OCI-LY1 (cell line): ENCODE measurements around the gene FABP6.

Experiments used
- H2AFZ ChIP-seq: fragments of 200-600 bp; sonication (generic), shearing (Covaris generic); 2 replicates; pipeline ENCODE4 v1.6.0; 2014; ENCODE audit warnings: antibody characterized with exemption, mild to moderate bottlenecking, low read length
- H3F3A ChIP-seq: fragments of 200-600 bp; sonication (generic), shearing (Covaris generic); 2 replicates; pipeline ENCODE4 v1.6.0; 2014; ENCODE audit warnings: mild to moderate bottlenecking, antibody characterized with exemption, low read length, moderate library complexity; ENCODE audit not compliant: insufficient read depth
- H3K27ac ChIP-seq: fragments of 200-600 bp; sonication (generic); 2 replicates; pipeline ENCODE4 v1.5.1; 2014; ENCODE audit warnings: low read length, mixed run types, mild to moderate bottlenecking, low read depth; ENCODE audit not compliant: poor library complexity, severe bottlenecking
- H3K27me3 ChIP-seq: fragments of 200-600 bp; sonication (generic); 2 replicates; pipeline ENCODE4 v1.6.0; 2014; ENCODE audit warnings: antibody characterized with exemption, mild to moderate bottlenecking, low read length, moderate library complexity; ENCODE audit not compliant: insufficient read depth
- H3K36me3 ChIP-seq: fragments of 200-600 bp; sonication (generic); 2 replicates; pipeline ENCODE4 v1.6.1; 2014; ENCODE audit warnings: mild to moderate bottlenecking, antibody characterized with exemption, low read length, moderate library complexity, mixed read lengths; ENCODE audit not compliant: insufficient read depth
- H3K4me1 ChIP-seq: fragments of 200-600 bp; sonication (generic); 2 replicates; pipeline ENCODE4 v1.5.1; 2014; ENCODE audit warnings: mild to moderate bottlenecking, low read length, moderate library complexity; ENCODE audit not compliant: insufficient read depth, severe bottlenecking
- H3K4me2 ChIP-seq: fragments of 200-600 bp; sonication (generic), shearing (Covaris generic); 2 replicates; pipeline ENCODE4 v1.6.1; 2014; ENCODE audit warnings: low read length
- H3K4me3 ChIP-seq: fragments of 200-600 bp; sonication (generic); 2 replicates; pipeline ENCODE4 v1.5.1; 2014; ENCODE audit warnings: low read length, low read depth, mild to moderate bottlenecking, mixed read lengths; ENCODE audit not compliant: poor library complexity, severe bottlenecking
- H3K79me2 ChIP-seq: fragments of 200-600 bp; shearing (Covaris generic); 2 replicates; pipeline ENCODE4 v1.6.1; 2016; ENCODE audit warnings: mixed run types, low read length, mixed read lengths; ENCODE audit not compliant: insufficient read depth
- H3K9ac ChIP-seq: fragments of 200-600 bp; sonication (generic), shearing (Covaris generic); 2 replicates; pipeline ENCODE4 v1.6.1; 2014; ENCODE audit warnings: mild to moderate bottlenecking, low read length, mixed read lengths
- H3K9me2 ChIP-seq: fragments of 200-600 bp; sonication (generic), shearing (Covaris generic); 2 replicates; pipeline ENCODE4 v1.6.1; 2014; ENCODE audit warnings: low read depth, mild to moderate bottlenecking, low read length, mixed read lengths
- H3K9me3 ChIP-seq: fragments of 200-600 bp; shearing (Covaris generic); 2 replicates; pipeline ENCODE4 v1.6.1; 2014; ENCODE audit warnings: low read length, mixed read lengths
- H4K20me1 ChIP-seq: fragments of 200-600 bp; sonication (generic), shearing (Covaris generic); 2 replicates; pipeline ENCODE4 v1.6.0; 2016; ENCODE audit warnings: mild to moderate bottlenecking, low read length; ENCODE audit not compliant: insufficient read depth
- EZH2 ChIP-seq: fragments of 200-600 bp; sonication (generic), shearing (Covaris generic); IDR thresholded peaks from 2 replicates; pipeline ENCODE4 v1.8.0; 2017; ENCODE audit warnings: borderline replicate concordance, mixed run types, mild to moderate bottlenecking, antibody characterized with exemption, low read length, moderate library complexity, mixed read lengths
- TF ChIP-seq, protein P1 (sequence below): fragments of 200-600 bp; sonication (generic), shearing (Covaris generic); IDR thresholded peaks from 2 replicates; pipeline ENCODE4 v1.5.1; 2017; ENCODE audit warnings: mild to moderate bottlenecking, antibody characterized with exemption, low read length, moderate library complexity, mixed read lengths

FABP6 gene

DNA sequence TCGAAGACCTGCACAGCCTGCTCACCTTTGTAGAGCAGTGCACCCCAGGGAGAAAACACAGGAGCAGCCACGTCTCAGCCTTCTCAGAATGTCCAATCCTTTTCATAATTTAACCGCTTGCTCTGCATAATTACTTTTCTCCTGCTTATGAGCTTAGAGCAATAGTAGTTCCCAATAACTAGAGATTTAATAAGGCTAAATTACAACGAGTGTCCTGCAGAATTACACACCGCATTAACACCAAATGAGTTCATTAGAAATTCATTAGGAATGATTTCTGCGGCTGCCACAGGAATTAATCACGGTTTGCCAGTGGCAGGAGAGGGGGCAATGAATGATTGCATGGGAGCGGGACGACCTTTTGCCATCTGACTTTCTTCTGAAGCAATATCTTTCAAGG is 18.7 kb upstream of the FABP6 start:
- no peaks in the 10 kb centered on the region for H3K9me2 ChIP-seq
- no peaks in the 10 kb centered on the region for H3F3A ChIP-seq
- no peak overlapping the region for H3K9ac ChIP-seq
- TF ChIP-seq, protein P1, sequence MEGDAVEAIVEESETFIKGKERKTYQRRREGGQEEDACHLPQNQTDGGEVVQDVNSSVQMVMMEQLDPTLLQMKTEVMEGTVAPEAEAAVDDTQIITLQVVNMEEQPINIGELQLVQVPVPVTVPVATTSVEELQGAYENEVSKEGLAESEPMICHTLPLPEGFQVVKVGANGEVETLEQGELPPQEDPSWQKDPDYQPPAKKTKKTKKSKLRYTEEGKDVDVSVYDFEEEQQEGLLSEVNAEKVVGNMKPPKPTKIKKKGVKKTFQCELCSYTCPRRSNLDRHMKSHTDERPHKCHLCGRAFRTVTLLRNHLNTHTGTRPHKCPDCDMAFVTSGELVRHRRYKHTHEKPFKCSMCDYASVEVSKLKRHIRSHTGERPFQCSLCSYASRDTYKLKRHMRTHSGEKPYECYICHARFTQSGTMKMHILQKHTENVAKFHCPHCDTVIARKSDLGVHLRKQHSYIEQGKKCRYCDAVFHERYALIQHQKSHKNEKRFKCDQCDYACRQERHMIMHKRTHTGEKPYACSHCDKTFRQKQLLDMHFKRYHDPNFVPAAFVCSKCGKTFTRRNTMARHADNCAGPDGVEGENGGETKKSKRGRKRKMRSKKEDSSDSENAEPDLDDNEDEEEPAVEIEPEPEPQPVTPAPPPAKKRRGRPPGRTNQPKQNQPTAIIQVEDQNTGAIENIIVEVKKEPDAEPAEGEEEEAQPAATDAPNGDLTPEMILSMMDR, result no peak
- TF ChIP-seq EZH2, result no peak
- H2AFZ ChIP-seq, result no peak overlapping the region
- H3K27ac ChIP-seq, result no peak overlapping the region
- no peaks in the 10 kb centered on the region for H4K20me1 ChIP-seq
- no peaks in the 10 kb centered on the region for H3K79me2 ChIP-seq
- H3K36me3 ChIP-seq, result no peaks in the 10 kb centered on the region
- H3K27me3 ChIP-seq, result no peaks in the 10 kb centered on the region
- H3K4me3 ChIP-seq, result no peak overlapping the region
- H3K4me2 ChIP-seq, result no peak overlapping the region
- H3K9me3 ChIP-seq, result no peaks in the 10 kb centered on the region
- peaks cover 4% of the 10 kb centered on the region for H3K4me1 ChIP-seq

DNA sequence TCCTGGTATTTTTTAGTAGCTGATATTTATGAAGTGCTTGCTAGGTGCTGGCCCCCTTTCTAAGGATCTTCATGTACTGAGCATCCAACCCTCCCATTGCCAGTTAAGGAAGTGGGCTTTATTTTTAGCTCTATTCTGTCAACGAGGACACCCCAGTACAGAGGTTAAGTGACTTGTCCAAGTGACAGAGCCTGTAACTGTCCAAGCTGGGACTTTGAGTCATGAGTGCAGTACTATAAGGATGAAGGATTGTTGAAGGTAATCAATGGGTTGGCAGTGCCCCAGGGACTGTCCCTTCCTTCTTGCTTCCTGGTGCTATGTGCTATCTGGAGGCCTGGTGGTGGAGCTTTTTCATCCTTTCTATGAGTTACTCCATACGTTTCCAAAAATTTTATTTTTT is 18.0 kb upstream of the FABP6 start:
- Histone ChIP-seq H3K27ac (no peak overlapping the region), H2AFZ (no peak overlapping the region), H3K4me1 (peaks cover 4% of the 10 kb centered on the region), H3K9me3 (no peaks in the 10 kb centered on the region), H3F3A (no peaks in the 10 kb centered on the region), H3K36me3 (no peaks in the 10 kb centered on the region), H3K4me2 (no peak overlapping the region), H3K9ac (no peak overlapping the region), H4K20me1 (no peaks in the 10 kb centered on the region), H3K79me2 (no peaks in the 10 kb centered on the region), H3K27me3 (no peaks in the 10 kb centered on the region), H3K9me2 (no peaks in the 10 kb centered on the region), H3K4me3 (no peak overlapping the region)
- TF ChIP-seq EZH2, result no peak
- TF ChIP-seq, protein P1, result no peak

DNA sequence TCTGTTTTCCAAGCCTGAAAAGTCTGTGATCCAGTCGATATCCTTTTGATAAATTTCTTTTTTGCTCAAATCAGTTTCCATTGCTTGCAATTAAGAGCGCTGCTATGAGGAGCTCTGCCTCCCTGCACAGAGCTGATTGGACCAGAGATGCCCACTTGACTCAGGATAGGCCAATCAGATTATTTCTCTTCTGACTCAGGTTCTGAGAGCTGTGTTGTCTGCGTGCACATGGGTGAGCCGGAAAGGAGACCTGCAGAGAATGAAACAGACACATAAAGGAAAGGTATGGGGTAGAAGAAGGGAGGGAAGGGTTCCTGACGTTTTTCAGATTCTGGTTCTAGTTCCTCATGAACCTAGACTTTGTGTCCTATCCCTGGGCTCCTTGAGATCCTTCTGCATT is 15.8 kb upstream of the FABP6 start:
- Histone ChIP-seq H3K9me3 (no peaks in the 10 kb centered on the region), H3K9ac (no peak overlapping the region), H3K4me2 (peak overlapping the region; percentile 2; the same call in 1 of the 2 replicates), H3K79me2 (no peaks in the 10 kb centered on the region), H3K36me3 (no peaks in the 10 kb centered on the region), H2AFZ (no peak overlapping the region), H3K4me3 (no peak overlapping the region), H3F3A (no peaks in the 10 kb centered on the region), H3K9me2 (no peaks in the 10 kb centered on the region), H4K20me1 (no peaks in the 10 kb centered on the region), H3K27me3 (no peaks in the 10 kb centered on the region), H3K27ac (no peak overlapping the region), H3K4me1 (peaks cover 4% of the 10 kb centered on the region)
- TF ChIP-seq, protein P1, result no peak
- no peak for TF ChIP-seq EZH2
